Skeletal muscle tissue (tissue), 4 donors: Measurements from ENCODE around the gene GTF3A. TPM values are rescaled to one million over a fixed set of nuclear protein-coding genes. Genes with fewer than 3 reads are reported as not detected.
A peak's percentile ranks its signal among the peaks of the same experiment; 100 is the strongest.

Experiments
- H3K27ac ChIP-seq: one replicate; pipeline ENCODE4 v1.7.0; 2013; ENCODE audit warnings: mild to moderate bottlenecking, low read depth, low read length, inconsistent platforms
- H3K27me3 ChIP-seq, 3 donors: one replicate each; pipeline ENCODE4 v1.7.0; 2013; ENCODE audit warnings: low read length in 3 of 3; ENCODE audit not compliant: control insufficient read depth in 3 of 3, insufficient read depth in 3 of 3
- H3K36me3 ChIP-seq, 3 donors: one replicate each; pipeline ENCODE4 v1.7.0; 2013; ENCODE audit warnings: low read length in 3 of 3; ENCODE audit not compliant: control insufficient read depth in 3 of 3, insufficient read depth in 3 of 3
- H3K4me1 ChIP-seq, 3 donors: one replicate each; pipeline ENCODE4 v1.7.0; 2013; ENCODE audit warnings: low read length in 3 of 3, mild to moderate bottlenecking in 3 of 3; ENCODE audit not compliant: control insufficient read depth in 3 of 3, insufficient read depth in 3 of 3
- H3K4me3 ChIP-seq, 3 donors: one replicate each; pipeline ENCODE4 v1.7.0; 2013; ENCODE audit warnings: low read length in 3 of 3
- H3K9ac ChIP-seq, 3 donors: one replicate each; pipeline ENCODE4 v1.7.0; 2013; ENCODE audit warnings: low read length in 3 of 3, mild to moderate bottlenecking in 3 of 3, moderate library complexity in 2 of 3, low read depth in 1 of 3
- H3K9me3 ChIP-seq, 3 donors: one replicate each; pipeline ENCODE4 v1.7.0; 2013; ENCODE audit warnings: low read length in 3 of 3; ENCODE audit not compliant: control insufficient read depth in 3 of 3
- total RNA-seq: library from RNA; depleted of rRNA; stranded (reverse); fragments of >200 nt; gene quantifications from one replicate; pipeline ENCODE4 v1.2.3, GENCODE V29; 2014
- donor health status: Osteomylitis.

GTF3A gene
- 65.2 TPM for total RNA-seq

- Histone ChIP-seq H3K27ac (peak within 1 kb of the TSS; percentile 94), H3K36me3 (peaks cover 14 to 22% (median 19%) of the 10 kb centered on the region in 3 donors), H3K4me3 (peak within 1 kb of the TSS; percentile 89 to 99 (median 95)), H3K9me3 (no peaks in the 10 kb centered on the region), H3K27me3 (no peaks in the 10 kb centered on the region), H3K9ac (peak within 1 kb of the TSS; percentile 90 to 98 (median 90)), H3K4me1 (peaks cover 29 to 38% (median 33%) of the 10 kb centered on the region in 3 donors)
These were observed at the start of gene GTF3A for GRCh38 chr13:27424246-27425157. TSS of gene GTF3A (plus strand) at chr13:27424619.

- Histone ChIP-seq H3K9ac (no peak overlapping the region), H3K4me1 (no peaks in the 10 kb centered on the region), H3K27me3 (peaks cover 20 to 36% (median 30%) of the 10 kb centered on the region in 3 donors), H3K36me3 (no peaks in the 10 kb centered on the region), H3K4me3 (no peak overlapping the region), H3K27ac (no peak overlapping the region), H3K9me3 (peaks cover 0 to 2% (median 0%) of the 10 kb centered on the region in 3 donors)
These were observed 49.8 kb upstream of the GTF3A start for GRCh38 chr13:27374650-27375049.

GRCh38 chr13:27375686-27376326, 48.6 kb upstream of the GTF3A start:
- no peak overlapping the region for H3K27ac ChIP-seq
- peaks cover 20 to 37% (median 30%) of the 10 kb centered on the region in 3 donors for H3K27me3 ChIP-seq
- H3K36me3 ChIP-seq: no peaks in the 10 kb centered on the region

GRCh38 chr13:27379126-27379525, 45.3 kb upstream of the GTF3A start:
- no peaks in the 10 kb centered on the region for H3K36me3 ChIP-seq
- H3K4me1 ChIP-seq: no peaks in the 10 kb centered on the region
- no peaks in the 10 kb centered on the region for H3K9me3 ChIP-seq
- no peak overlapping the region for H3K9ac ChIP-seq
- no peak overlapping the region for H3K4me3 ChIP-seq
- H3K27ac ChIP-seq: no peak overlapping the region
- H3K27me3 ChIP-seq: peaks cover 2 to 7% (median 5%) of the 10 kb centered on the region in 3 donors

More at GRCh38 chr13:27375686-27376326, 48.6 kb upstream of the GTF3A start:
- Histone ChIP-seq H3K9ac (no peak overlapping the region), H3K4me1 (no peaks in the 10 kb centered on the region), H3K4me3 (no peak overlapping the region), H3K9me3 (no peaks in the 10 kb centered on the region)

- Histone ChIP-seq H3K27ac (no peak overlapping the region), H3K9me3 (no peaks in the 10 kb centered on the region), H3K4me1 (no peaks in the 10 kb centered on the region), H3K27me3 (peaks cover 2 to 4% (median 2%) of the 10 kb centered on the region in 3 donors), H3K9ac (peak overlapping the region in 1 of 3 donors; percentile 12), H3K36me3 (no peaks in the 10 kb centered on the region), H3K4me3 (no peak overlapping the region)
These were observed 44.5 kb upstream of the GTF3A start for GRCh38 chr13:27379694-27380641.

- Histone ChIP-seq H3K36me3 (no peaks in the 10 kb centered on the region), H3K4me3 (no peak overlapping the region), H3K4me1 (no peaks in the 10 kb centered on the region), H3K27me3 (peaks cover 2 to 4% (median 2%) of the 10 kb centered on the region in 3 donors), H3K27ac (no peak overlapping the region), H3K9ac (no peak overlapping the region), H3K9me3 (no peaks in the 10 kb centered on the region)
These were observed 42.8 kb upstream of the GTF3A start for GRCh38 chr13:27381601-27382000.

- Histone ChIP-seq H3K4me1 (no peaks in the 10 kb centered on the region), H3K9me3 (no peaks in the 10 kb centered on the region), H3K4me3 (no peak overlapping the region), H3K9ac (no peak overlapping the region), H3K27me3 (peaks cover 2 to 4% (median 2%) of the 10 kb centered on the region in 3 donors), H3K27ac (no peak overlapping the region), H3K36me3 (no peaks in the 10 kb centered on the region)
These were observed 41.1 kb upstream of the GTF3A start for GRCh38 chr13:27383104-27383921.

- Histone ChIP-seq H3K4me3 (no peak overlapping the region), H3K9me3 (no peaks in the 10 kb centered on the region), H3K9ac (no peak overlapping the region), H3K27me3 (peaks cover 2 to 4% (median 2%) of the 10 kb centered on the region in 3 donors), H3K4me1 (no peaks in the 10 kb centered on the region), H3K27ac (no peak overlapping the region), H3K36me3 (no peaks in the 10 kb centered on the region)
These were observed 40.1 kb upstream of the GTF3A start for GRCh38 chr13:27384285-27384684.

GRCh38 chr13:27388241-27388640, 36.2 kb upstream of the GTF3A start:
- H3K4me1 ChIP-seq: no peaks in the 10 kb centered on the region
- no peak overlapping the region for H3K27ac ChIP-seq
- H3K9ac ChIP-seq: no peak overlapping the region
- peaks cover under 1 to 4% (median 3%) of the 10 kb centered on the region in 3 donors for H3K27me3 ChIP-seq
- H3K9me3 ChIP-seq: no peaks in the 10 kb centered on the region
- no peaks in the 10 kb centered on the region for H3K36me3 ChIP-seq
- no peak overlapping the region for H3K4me3 ChIP-seq
